IPS-20b (cell line): ENCODE results near the gene SDR39U1.
A peak's percentile ranks its signal among the peaks of the same experiment; 100 is the strongest.
"Not testable (repeated sequence)": the region's sequence is repeated elsewhere in the genome, so short reads cannot be mapped to it uniquely, and the experiment has no call there.

Source experiments
- H3K27ac ChIP-seq: one replicate; pipeline ENCODE4 v1.5.1; 2013; ENCODE audit warnings: low read length
- H3K27me3 ChIP-seq: 2 replicates; pipeline ENCODE4 v1.6.1; 2013; ENCODE audit warnings: mild to moderate bottlenecking, low read length, inconsistent platforms; ENCODE audit not compliant: insufficient read depth
- H3K36me3 ChIP-seq: 2 replicates; pipeline ENCODE4 v1.6.1; 2013; ENCODE audit warnings: low read depth, mild to moderate bottlenecking, inconsistent platforms, low read length, moderate library complexity; ENCODE audit not compliant: insufficient read depth
- H3K4me1 ChIP-seq: 2 replicates; pipeline ENCODE4 v1.6.1; 2013; ENCODE audit warnings: mild to moderate bottlenecking, control low read depth, inconsistent platforms, low read length, moderate library complexity; ENCODE audit not compliant: insufficient read depth
- H3K4me3 ChIP-seq: 2 replicates; pipeline ENCODE4 v1.5.1; 2013; ENCODE audit warnings: mild to moderate bottlenecking, low read length, inconsistent platforms
- H3K9ac ChIP-seq: 2 replicates; pipeline ENCODE4 v1.6.1; 2013; ENCODE audit warnings: low read depth, mild to moderate bottlenecking, inconsistent platforms, low read length, moderate library complexity
- H3K9me3 ChIP-seq: 2 replicates; pipeline ENCODE4 v1.6.1; 2013; ENCODE audit warnings: mild to moderate bottlenecking, low read depth, low read length, inconsistent platforms; ENCODE audit not compliant: insufficient read depth

The SDR39U1 gene, protein sequence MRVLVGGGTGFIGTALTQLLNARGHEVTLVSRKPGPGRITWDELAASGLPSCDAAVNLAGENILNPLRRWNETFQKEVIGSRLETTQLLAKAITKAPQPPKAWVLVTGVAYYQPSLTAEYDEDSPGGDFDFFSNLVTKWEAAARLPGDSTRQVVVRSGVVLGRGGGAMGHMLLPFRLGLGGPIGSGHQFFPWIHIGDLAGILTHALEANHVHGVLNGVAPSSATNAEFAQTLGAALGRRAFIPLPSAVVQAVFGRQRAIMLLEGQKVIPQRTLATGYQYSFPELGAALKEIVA

GRCh38 chr14:24442240-24443052 lies at the start of gene SDR39U1:
SDR39U1 (minus strand) TSS chr14:24442776; CDS start chr14:24442769, 7 bp downstream.
- H3K9me3 ChIP-seq: no peaks in the 10 kb centered on the region

DNA sequence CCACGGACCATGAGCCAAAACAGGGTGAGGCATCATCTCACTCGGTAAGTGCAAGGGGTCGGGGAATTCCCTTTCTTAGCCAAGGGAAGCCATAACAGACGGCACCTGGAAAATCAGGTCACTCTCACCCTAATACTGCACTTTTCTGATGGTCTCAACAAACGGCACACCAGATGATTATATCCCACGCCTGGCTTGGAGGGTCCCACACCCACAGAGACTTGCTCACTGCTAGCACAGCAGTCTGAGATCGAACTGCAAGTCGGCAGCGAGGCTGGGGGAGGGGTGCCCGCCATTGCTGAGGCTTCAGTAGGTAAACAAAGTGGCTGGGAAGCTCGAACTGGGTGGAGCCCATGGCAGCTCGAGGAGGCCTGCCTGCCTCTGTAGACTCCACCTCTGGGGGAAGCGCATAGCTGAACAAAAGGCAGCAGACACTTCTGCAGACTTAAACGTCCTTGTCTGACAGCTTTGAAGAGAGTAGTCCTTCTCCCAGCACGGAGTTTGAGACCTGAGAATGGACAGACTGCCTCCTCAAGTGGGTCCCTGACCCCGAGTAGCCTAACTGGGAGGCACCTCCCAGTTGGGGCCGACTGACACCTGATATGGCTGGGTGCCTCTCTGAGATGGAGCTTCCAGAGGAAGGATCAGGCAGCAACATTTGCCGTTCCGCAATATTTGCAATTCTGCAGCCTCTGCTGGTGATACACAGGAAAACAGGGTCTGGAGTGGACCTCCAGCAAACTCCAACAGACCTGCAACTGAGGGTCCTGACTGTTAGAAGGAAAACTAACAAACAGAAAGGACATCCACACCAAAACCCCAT lies 49.2 kb upstream of the SDR39U1 start:
- H3K9me3 ChIP-seq: peaks cover 11% of the 10 kb centered on the region
- H3K27me3 ChIP-seq, H3K9ac ChIP-seq, H3K36me3 ChIP-seq, H3K4me3 ChIP-seq, H3K27ac ChIP-seq, H3K4me1 ChIP-seq: not testable (repeated sequence)

More at GRCh38 chr14:24442240-24443052, at the start of gene SDR39U1:
- Histone ChIP-seq H3K9ac (peak within 1 kb of the TSS; percentile 98; the same call in 1 of the 2 replicates), H3K4me1 (no peaks in the 10 kb centered on the region; the same call in 1 of the 2 replicates), H3K4me3 (peak within 1 kb of the TSS; percentile 90), H3K36me3 (peaks cover 39% of the 10 kb centered on the region), H3K27ac (peak within 1 kb of the TSS; percentile 78), H3K27me3 (no peaks in the 10 kb centered on the region)

DNA sequence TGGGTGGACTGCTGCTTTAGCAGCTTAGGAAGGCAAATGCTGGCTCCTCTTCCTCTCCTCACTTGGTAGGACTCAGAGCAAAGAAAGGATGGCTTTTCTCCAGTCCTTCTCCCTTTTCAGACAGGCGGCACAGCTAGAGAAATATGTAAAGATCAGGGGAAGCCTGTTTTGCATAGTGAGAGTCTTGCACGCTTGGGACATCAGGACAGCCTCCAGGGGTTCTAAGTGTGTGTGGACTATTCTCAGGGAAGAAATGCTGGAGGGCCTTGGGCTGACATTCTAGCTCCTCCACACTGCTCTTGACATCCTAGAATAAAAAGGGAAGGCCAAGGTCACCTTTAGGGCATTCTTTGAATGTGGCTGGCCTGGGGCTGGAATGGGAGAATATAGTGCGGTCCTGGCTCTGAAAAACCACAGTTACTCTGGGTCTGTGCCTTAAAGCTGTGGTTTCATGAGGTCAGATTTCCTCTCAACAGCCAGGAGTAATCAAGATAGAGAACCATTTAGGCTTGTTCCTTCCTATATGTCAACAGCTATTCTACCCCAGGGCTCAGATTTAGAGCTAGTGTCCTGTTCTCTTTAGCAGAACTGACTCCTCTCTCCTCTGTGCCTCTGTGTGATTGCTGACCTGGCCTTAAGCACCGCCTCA lies 41.2 kb upstream of the SDR39U1 start:
- Histone ChIP-seq H3K9me3 (no peaks in the 10 kb centered on the region), H3K27me3 (no peaks in the 10 kb centered on the region), H3K4me3 (no peak overlapping the region), H3K9ac (no peak overlapping the region), H3K4me1 (no peaks in the 10 kb centered on the region), H3K27ac (no peak overlapping the region), H3K36me3 (no peaks in the 10 kb centered on the region)

GRCh38 chr14:24482699-24483303 lies 40.2 kb upstream of the SDR39U1 start:
- H3K4me3 ChIP-seq, H3K27ac ChIP-seq, H3K4me1 ChIP-seq, H3K9ac ChIP-seq, H3K9me3 ChIP-seq, H3K36me3 ChIP-seq, H3K27me3 ChIP-seq: not testable (repeated sequence)

DNA sequence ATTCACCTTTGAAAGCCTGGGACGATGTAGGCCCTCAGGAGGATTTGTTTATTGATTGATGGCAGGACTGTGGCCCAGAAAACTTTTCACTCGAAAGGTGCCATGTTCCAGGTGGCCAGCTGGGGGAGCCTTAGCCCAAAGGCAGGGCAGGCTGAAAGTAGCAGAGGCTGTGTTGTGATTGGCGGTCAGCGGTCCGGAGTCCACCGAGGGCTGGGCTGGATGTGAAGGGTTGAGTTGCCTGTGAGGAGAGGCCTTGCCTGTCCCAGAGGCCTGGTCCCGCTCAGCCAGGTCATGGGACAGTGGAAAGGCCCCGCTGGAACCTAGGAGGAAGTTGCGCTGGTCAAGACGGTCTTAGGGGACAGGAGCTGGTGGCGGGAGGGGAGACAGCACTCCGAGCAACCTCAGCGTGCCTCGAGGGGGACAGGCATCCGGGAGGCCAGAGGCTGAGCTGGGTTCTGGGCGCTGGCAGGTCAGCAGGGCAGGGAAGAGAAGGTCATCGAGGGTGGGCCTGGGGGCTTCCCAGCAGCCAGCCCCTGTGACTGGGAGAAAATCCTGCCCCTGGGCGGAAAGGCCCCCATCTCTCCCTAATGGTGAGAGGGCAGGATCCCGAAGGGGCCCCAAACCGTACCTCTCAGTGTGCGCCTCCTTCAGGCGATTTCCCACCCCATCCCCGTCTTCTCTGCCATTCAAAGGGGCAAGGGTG lies 39.2 kb upstream of the SDR39U1 start:
- Histone ChIP-seq H3K27ac (no peak overlapping the region), H3K4me1 (no peaks in the 10 kb centered on the region), H3K27me3 (no peaks in the 10 kb centered on the region), H3K9ac (no peak overlapping the region), H3K4me3 (no peak overlapping the region), H3K36me3 (no peaks in the 10 kb centered on the region), H3K9me3 (no peaks in the 10 kb centered on the region)

DNA sequence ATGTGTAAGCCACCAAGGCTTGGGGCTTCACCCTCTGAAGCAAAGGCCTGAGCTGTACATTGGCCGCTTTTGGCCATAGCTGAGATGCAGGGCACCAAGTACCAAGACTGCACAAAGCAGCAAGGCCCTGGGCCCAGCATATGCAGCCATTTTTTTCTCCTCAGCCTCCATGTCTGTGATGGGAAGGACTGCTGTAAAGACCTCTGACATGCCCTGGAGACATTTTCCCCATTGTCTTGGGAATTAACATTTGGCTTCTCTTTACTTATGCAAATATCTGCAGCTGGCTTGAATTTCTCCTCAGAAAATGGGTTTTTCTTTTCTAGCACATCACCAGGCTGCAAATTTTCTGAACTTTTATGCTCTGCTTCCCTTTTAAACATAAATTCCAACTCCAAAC lies 37.4 kb upstream of the SDR39U1 start:
- H3K27ac ChIP-seq, H3K36me3 ChIP-seq, H3K9ac ChIP-seq, H3K27me3 ChIP-seq, H3K4me1 ChIP-seq, H3K4me3 ChIP-seq, H3K9me3 ChIP-seq: not testable (repeated sequence)

DNA sequence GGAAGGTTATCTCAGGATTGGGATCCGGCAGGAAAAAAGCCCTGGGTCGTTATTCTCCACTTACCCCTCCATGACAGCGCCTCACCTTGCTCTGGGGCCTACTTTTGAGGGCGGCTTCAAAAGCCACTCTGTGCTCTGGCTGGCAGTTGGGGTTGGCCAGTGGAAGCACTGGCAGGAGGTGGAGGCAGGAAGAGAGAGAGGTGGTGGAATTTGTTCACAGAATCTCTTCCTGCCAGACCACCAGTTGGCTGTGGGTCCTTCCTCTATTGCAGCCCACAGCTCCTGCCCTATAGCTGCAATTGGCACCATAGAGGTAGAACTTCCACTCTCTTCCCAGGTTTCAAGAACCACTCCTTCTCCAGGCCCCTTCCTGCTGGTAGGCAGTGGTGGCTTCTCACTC lies 32.7 kb upstream of the SDR39U1 start:
- no peaks in the 10 kb centered on the region for H3K27me3 ChIP-seq
- H3K9me3 ChIP-seq: no peaks in the 10 kb centered on the region; the same call in 1 of the 2 replicates
- no peaks in the 10 kb centered on the region for H3K36me3 ChIP-seq
- no peaks in the 10 kb centered on the region for H3K4me1 ChIP-seq
- no peak overlapping the region for H3K9ac ChIP-seq
- no peak overlapping the region for H3K27ac ChIP-seq
- no peak overlapping the region for H3K4me3 ChIP-seq

DNA sequence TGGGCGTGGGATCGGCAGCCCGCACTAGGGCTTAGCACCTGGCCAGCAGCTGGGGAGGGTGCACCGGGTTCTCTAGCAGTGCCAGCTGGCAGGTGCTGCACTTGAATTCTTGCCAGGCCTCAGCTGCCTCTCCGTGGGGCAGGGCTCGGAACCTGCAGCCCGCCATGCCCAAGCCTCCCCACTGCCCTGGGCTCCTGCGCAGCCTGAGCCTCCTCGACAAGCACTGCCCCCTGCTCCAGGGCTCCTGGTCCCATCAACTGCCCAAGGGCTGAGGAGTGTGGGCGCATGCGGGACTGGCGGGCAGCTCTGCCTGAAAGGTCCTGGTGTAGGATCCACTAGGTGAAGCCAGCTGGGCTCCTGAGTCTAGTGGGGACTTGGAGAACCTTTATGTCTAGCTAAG lies 30.6 kb upstream of the SDR39U1 start:
- H3K9ac ChIP-seq: no peak overlapping the region

DNA sequence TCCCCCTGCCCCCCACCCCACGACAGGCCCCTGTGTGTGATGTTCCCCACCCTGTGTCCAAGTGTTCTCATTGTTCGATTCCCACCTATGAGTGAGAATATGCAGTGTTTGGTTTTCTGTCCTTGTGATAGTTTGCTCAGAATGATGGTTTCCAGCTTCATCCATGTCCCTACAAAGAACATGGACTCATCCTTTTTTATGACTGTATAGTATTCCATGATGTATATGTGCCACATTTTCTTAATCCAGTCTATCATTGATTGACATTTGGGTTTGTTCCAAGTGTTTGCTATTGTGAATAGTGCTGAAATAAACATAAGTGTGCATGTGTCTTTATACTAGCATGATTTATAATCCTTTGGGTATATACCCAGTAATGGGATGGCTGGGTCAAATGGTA lies 27.9 kb upstream of the SDR39U1 start:
- not testable (repeated sequence) for H3K36me3 ChIP-seq, H3K9ac ChIP-seq, H3K27ac ChIP-seq, H3K27me3 ChIP-seq, H3K4me1 ChIP-seq, H3K4me3 ChIP-seq, H3K9me3 ChIP-seq

More for the DNA sequence above, 30.6 kb upstream of the SDR39U1 start:
- Histone ChIP-seq H3K27me3 (no peaks in the 10 kb centered on the region), H3K36me3 (no peaks in the 10 kb centered on the region), H3K27ac (no peak overlapping the region), H3K4me3 (no peak overlapping the region), H3K9me3 (no peaks in the 10 kb centered on the region; the same call in 1 of the 2 replicates), H3K4me1 (no peaks in the 10 kb centered on the region)

GRCh38 chr14:24465805-24466204 lies 23.2 kb upstream of the SDR39U1 start:
- H3K27ac ChIP-seq: no peak overlapping the region

More at GRCh38 chr14:24465805-24466204, 23.2 kb upstream of the SDR39U1 start:
- Histone ChIP-seq H3K27me3 (no peaks in the 10 kb centered on the region), H3K9ac (no peak overlapping the region), H3K4me3 (no peak overlapping the region), H3K9me3 (no peaks in the 10 kb centered on the region), H3K4me1 (no peaks in the 10 kb centered on the region), H3K36me3 (no peaks in the 10 kb centered on the region)
